HUDEP-2 (cell line): ENCODE measurements around the gene HIBCH.
"Not testable (repeated sequence)": the region's sequence is repeated elsewhere in the genome, so short reads cannot be mapped to it uniquely, and the experiment has no call there.

Source experiments
- DNase-seq, 76 experiments: peaks; one replicate each; lab custom pipeline; 2025; ENCODE audit not compliant: unreplicated experiment in 76 of 76; lab: John Stamatoyannopoulos, UW

The HIBCH gene

GRCh38 chr2:190319555-190320498 is at the start of gene HIBCH:
Gene HIBCH, minus strand, starts transcription at chr2:190319826. Its CDS starts 76 bp downstream, at chr2:190319750.
- peak in 75 of 76 experiments; percentile 44 to 98 (median 96) for DNase-seq

DNA sequence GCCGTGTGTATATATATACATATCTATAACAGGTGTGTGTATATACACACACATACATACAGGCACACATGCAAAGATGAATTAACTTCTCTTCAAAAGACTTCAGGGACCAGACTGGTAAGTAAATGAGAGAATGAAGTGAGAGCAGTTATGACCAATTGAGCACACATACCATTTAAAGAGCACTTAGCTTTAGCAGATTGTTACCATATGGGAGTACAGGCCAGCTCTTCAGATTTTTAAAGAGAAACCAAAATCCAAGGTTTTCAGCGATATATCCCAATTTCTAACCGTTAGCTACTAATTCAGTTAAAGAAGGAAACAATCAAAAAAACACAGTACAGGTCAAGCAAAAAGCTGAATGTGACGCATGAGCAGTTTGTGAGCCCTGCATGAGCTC is 47.5 kb upstream of the HIBCH start:
- DNase-seq: no peak

GRCh38 chr2:190366248-190366753 is 46.7 kb upstream of the HIBCH start:
- DNase-seq: no peak

- no peak for DNase-seq
These were observed 46.0 kb upstream of the HIBCH start for GRCh38 chr2:190365499-190366204.

DNA sequence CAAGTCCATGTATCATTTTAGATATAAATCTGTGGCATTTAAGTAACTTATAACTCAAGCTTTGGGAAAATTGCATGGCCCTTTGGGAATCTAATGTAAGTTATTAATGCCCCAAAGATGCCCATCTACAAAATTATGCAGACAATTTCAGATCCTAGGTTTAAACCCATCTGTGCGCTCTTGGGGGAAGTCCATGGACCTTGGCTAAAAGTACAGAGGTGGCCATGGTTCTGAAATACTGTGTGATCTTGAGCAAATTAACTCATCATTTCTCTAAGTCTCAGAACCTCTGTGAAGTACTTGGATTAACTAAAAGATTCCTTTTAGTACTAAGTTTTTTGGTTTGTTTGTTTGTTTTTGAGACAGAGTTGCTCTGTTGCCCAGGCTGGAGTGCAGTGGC is 43.3 kb upstream of the HIBCH start:
- no peak for DNase-seq

DNA sequence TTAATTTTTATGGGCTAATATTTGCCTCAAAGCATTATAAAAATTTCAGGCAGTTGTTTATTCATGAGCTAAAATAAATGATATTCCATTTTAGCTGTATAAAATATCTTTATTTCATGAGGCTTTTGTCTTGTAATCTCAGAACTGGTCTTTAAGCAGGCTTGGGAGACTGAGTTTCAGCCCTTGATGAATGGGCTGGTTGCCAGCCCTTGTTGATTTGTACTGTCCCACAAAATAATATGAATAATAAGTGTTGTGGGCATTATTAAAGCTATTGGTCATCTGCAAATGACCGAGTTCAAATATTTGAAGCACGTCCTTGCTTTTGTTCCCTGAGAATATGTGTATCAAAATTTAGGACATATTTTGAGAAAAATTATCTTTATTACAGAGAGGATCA is 41.9 kb upstream of the HIBCH start:
- DNase-seq: no peak

DNA sequence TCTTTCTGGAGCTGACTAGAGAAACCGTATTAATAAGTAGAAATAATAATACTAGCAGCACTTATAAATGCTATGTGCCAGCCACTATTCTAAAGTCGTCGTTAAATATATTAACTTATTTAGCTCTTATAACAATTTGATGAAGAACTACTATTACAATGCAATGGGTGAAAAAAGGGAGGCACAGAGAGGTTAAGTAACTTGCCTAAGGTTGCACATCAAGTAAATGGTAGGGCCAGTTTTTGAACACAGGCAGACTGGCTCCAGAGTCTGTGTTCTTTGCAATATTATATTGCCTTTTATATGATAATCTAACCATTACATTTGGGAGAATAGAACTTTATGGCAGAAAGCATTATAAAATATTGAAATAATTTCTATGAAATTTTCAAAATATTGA is 41.3 kb upstream of the HIBCH start:
- DNase-seq: no peak

DNA sequence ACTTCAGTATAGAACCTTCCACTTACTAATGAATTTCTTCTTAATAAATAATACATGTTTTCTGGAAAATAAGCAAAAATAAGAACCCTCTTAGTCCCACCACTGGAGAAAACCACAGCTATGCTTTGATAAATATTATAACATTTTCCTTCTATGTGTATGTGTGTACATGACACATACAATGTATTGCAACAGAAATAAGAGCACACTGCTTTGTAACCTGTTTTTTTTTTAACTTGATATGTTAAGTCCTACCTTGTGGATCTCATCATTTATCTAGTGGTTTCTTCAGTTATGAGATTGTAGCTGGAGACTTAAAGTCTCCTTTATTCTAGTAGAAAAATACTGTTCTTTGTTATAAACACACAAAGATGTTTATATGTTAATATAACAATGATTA is 40.9 kb upstream of the HIBCH start:
- DNase-seq: no peak

- DNase-seq: not testable (repeated sequence)
These were observed 39.2 kb upstream of the HIBCH start for GRCh38 chr2:190358655-190359448.

- no peak for DNase-seq
These were observed 38.0 kb upstream of the HIBCH start for GRCh38 chr2:190357600-190357999.

GRCh38 chr2:190355968-190356644 is 36.5 kb upstream of the HIBCH start:
- no peak for DNase-seq

- DNase-seq: peak in 34 of 76 experiments; percentile 3 to 58 (median 19)
These were observed 34.5 kb upstream of the HIBCH start for GRCh38 chr2:190354003-190354690.

- no peak for DNase-seq
These were observed 33.9 kb upstream of the HIBCH start for GRCh38 chr2:190353537-190353899.

DNA sequence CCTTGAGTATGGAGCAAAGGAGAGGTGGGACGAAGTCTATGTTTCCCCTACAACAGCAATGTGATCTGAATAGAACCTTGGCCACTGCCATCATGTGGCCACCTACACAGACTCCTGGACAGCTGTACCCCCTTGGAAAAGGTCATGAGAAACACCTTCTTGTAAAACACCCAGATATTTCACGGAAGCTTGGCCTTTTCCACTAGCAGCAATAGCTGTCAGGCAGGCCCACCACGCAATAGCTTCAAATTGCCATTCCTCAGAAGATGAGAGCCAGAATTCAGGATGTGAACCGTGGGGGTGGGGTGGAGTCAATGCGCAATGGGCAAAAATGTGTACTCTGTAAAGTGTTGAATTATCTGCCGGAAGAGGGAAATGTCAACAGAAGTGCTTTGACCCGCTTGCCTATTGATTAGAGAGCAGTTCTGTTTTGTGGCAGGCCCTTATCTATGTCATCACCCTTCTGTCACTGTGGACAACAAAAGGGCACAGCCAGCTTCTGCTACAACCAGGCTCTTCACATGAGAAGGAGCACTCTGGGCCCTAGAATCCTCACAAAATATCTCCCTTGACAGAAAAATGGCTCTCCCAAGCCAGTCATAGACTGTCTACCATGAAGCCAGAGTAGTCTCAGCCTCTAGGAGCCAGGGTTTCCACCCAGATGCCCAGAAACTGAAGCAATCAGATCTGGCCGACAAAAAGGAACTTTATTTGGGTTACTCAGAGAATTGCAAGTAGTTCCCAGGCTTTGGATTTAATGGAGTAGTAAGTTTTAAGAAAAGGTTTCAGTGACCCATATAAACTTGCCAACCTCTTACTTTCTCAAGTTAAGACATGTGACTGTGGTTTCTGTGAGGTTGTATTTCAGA is 33.3 kb upstream of the HIBCH start:
- DNase-seq: peak in 61 of 76 experiments; percentile 2 to 82 (median 37)

DNA sequence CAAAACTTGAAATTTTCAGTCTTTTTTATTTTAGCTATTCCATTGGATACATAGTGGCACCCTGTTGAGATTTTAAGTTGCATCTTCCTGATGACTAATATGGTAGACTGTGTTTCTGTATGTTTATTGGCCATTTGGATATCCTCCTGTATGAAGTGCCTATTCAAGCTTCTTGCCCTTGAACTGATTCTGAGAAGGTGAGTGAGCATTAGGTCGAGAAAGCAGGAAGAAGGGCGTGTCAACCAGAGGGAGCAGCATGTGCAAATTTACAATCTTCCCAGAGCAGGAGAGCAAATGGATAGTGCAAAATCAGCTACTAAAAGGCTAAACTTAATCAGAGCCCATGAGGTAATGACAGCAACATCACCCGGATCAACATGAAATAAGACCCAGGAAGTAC is 32.3 kb upstream of the HIBCH start:
- no peak for DNase-seq

DNA sequence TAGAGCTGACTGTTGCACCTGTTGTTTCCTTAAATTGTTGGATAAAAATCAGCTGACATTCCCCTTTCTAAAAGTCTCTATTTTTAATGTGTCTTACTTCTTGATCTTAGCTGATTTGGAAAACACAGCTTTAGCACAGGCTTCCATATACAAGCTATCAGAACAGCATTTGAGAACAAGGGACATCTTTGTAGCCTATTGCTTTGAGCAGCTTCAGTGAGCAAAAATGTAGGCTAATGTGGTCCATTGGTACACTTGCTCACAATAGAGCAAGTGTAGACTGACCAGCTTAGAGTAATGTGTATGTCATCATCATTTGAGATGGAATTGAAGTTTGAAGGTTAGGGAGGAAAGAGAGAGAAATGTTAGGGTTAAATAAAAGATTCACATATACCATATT is 30.7 kb upstream of the HIBCH start:
- no peak for DNase-seq

GRCh38 chr2:190344276-190344827 is 24.7 kb upstream of the HIBCH start:
- DNase-seq: peak in 27 of 76 experiments; percentile 4 to 57 (median 26)

DNA sequence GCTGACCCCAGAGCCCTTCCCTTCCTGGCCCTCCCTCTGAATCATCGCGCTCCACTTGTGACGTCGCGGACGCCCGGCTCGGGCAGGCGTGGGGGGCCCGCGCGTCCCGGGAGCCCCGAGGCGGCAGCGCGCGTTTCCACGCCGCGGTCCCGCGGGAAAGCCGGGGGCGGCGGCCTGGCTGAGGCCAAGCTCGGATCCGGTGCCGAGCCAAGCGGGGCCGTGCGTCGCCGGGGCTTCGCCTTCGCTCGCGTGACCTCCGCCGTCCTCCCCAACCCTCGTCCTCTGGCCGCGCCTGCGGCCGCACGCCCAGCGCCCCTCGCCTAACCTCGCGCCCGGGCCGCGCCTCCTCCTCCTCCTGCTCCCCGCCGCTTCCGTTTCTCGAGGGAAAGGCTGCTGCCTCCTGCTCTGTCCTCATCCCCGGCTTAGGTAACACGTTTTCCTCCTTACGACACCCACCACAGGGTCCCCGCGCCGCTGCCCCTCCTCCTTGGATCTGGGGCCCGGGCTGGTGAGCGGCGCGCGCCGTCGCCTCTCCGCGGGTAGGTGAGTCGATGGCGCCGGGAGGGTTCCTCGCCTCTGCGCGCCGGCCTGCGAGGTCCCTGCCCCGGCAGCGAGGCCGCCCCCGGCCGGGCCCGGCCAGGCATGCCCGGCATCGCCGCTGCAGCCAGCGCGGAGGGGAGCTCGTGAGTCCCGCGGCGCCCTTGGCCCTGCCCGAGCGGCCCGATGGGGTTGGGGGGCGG is 24.1 kb upstream of the HIBCH start, which contains the start of gene INPP1:
Gene INPP1, plus strand, starts transcription at position 54 of the 740 bp plus-strand sequence. CDS start 16,514 bp downstream, outside the sequence.
- DNase-seq: peak in 16 of 76 experiments; percentile 6 to 42 (median 18)
